ENCODE data around the gene WWTR1. TPM values are rescaled to one million over a fixed set of nuclear protein-coding genes. Genes with fewer than 3 reads are reported as not detected.
A peak's percentile ranks its signal among the peaks of the same experiment; 100 is the strongest.

WWTR1 gene
- total and polyA plus RNA-seq, 4 donors, result 4.5 to 11.8 (median 9.0) TPM

DNA sequence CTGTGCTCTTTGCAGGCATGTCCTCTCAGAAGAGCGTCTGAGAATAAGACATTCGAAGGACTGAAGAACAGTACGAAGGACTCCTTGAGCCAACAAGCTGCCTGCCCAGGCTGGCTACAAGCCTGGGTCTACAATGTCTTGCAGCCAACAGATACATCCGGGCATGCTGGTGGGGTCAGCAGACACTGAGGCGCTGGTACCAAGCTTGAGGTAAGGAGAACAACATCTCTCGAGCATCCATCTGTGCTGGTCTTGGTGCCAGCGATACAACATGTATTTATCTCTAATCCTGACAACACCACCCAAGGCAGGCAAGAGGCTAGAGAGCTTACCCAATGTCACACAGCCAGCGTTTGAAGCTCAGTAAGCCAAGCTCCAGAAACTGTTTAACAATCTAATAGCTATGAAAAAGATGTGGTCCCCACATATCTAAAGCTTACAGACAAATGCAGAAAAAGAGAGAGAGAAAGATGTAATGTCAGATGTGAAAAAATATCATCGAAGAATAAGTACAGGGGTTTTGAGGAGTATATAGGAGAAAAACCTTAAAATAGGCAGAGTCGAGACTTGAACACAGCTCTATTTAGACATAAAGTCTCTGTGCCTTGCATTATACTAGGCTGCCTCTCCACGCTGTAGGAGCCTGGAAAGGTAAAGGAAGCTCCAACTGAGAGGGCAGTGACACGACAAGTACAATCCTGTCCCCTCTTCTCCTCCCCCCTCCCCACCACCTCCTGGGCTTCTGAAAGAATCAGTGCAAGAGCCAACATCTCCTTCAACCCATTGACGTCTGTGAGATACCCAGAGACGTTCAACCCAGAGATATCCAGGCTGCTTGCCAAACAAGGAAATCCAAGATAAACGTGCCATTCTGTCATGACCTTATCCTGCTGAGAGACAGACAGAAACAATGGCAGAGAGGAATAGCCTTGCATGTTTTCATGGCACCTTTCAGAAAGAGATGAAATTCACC is 39.4 kb downstream of the WWTR1 start:
- WGBS, result 74% methylated on average over 15 of the region's 15 CpGs
- Histone ChIP-seq H3K4me1 (ENCODE audit: control insufficient read depth in 4 of 4, insufficient read depth in 4 of 4, low read length in 3 of 4) (peaks cover 2 to 9% (median 5%) of the 10 kb centered on the region in 4 donors), H3K9me3 (ENCODE audit: control insufficient read depth in 4 of 4, low read length in 3 of 4) (no peaks in the 10 kb centered on the region), H3K36me3 (ENCODE audit: control insufficient read depth in 4 of 4, insufficient read depth in 3 of 4, low read depth in 1 of 4, low read length in 3 of 4) (no peaks in the 10 kb centered on the region), H3K27ac (ENCODE audit: low read depth in 1 of 2, low read length in 2 of 2) (no peak overlapping the region), H3K27me3 (ENCODE audit: control insufficient read depth in 4 of 4, insufficient read depth in 4 of 4, low read length in 3 of 4) (no peaks in the 10 kb centered on the region), H3K9ac (ENCODE audit: low read depth in 1 of 2, low read length in 2 of 2) (no peak overlapping the region), H3K4me3 (ENCODE audit: low read depth in 1 of 3, low read length in 3 of 3) (no peak overlapping the region)
- DNase-seq (ENCODE audit: low spot score), result no peak
- TF ChIP-seq NR2F2 (IDR thresholded peaks at IDR 0.05) (peak; percentile 59), GABPA (IDR thresholded peaks at IDR 0.05 in 1 of 2, conservative IDR thresholded peaks at IDR 0.05 in 1 of 2) (no peak), FOXA1 (IDR thresholded peaks at IDR 0.05) (no peak)
- TF ChIP-seq, protein P1, sequence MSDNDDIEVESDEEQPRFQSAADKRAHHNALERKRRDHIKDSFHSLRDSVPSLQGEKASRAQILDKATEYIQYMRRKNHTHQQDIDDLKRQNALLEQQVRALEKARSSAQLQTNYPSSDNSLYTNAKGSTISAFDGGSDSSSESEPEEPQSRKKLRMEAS (IDR thresholded peaks at IDR 0.05), result no peak

DNA sequence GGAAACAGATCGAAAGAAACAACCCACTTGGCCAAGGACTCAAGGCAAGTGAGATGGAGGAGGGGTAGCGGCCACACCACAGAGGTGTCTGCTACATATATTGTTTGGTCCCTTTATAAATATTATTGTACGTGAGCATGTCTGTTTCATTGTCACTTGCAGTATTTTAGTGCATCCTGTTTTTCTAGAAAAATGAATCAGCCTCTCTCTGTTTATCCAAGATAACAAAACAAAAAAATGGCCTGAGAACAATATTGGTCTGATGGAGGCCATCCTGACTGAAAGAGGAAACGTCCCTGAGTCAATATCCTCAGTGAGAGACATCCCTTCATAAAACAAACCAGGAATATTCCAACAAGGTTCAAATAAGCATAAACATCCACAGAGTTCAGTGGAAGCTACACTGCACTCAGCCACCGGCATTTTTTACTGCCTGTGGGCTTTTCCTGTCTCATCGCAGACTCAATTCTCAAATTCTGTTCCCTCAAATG is 42.0 kb downstream of the WWTR1 start:
- 74% methylated on average over 6 of the region's 6 CpGs for WGBS
- Histone ChIP-seq H3K27ac (ENCODE audit: low read depth in 1 of 2, low read length in 2 of 2) (peak overlapping the region; percentile 28 to 29), H3K9me3 (ENCODE audit: control insufficient read depth in 4 of 4, low read length in 3 of 4) (no peaks in the 10 kb centered on the region), H3K9ac (ENCODE audit: low read depth in 1 of 2, low read length in 2 of 2) (peak overlapping the region in 1 of 2 donors; percentile 3), H3K27me3 (ENCODE audit: control insufficient read depth in 4 of 4, insufficient read depth in 4 of 4, low read length in 3 of 4) (no peaks in the 10 kb centered on the region), H3K36me3 (ENCODE audit: control insufficient read depth in 4 of 4, insufficient read depth in 3 of 4, low read depth in 1 of 4, low read length in 3 of 4) (no peaks in the 10 kb centered on the region), H3K4me3 (ENCODE audit: low read depth in 1 of 3, low read length in 3 of 3) (no peak overlapping the region), H3K4me1 (ENCODE audit: control insufficient read depth in 4 of 4, insufficient read depth in 4 of 4, low read length in 3 of 4) (peaks cover 0 to under 1% (median 0%) of the 10 kb centered on the region in 4 donors)
- DNase-seq (ENCODE audit: low spot score), result no peak
- TF ChIP-seq YY1 (IDR thresholded peaks at IDR 0.05) (peak; percentile 36), RAD21 (IDR thresholded peaks at IDR 0.05) (peak in 1 of 2 donors; percentile 12), SP1 (IDR thresholded peaks at IDR 0.05) (no peak), JUND (IDR thresholded peaks at IDR 0.05) (no peak)

DNA sequence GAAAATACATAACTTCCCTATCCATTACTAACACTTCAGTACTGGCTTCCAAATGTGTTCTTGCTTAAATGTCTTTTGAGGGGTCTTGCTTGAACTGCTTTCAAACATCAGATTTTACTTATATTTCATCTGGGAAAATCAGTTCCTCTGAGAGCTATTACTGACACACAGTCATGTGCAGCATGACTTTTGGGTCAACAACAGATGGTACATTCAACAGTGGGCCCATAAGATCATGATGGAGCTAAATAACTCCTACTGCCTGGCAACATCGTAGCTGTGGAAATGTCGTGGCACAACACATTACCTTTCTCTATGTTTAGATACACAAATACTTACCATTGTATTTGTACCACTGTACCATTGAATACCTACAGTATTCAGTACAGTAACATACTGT is 43.8 kb downstream of the WWTR1 start:
- Histone ChIP-seq H3K4me1 (ENCODE audit: control insufficient read depth in 4 of 4, insufficient read depth in 4 of 4, low read length in 3 of 4) (peaks cover 6 to 9% (median 8%) of the 10 kb centered on the region in 4 donors), H3K9me3 (ENCODE audit: control insufficient read depth in 4 of 4, low read length in 3 of 4) (no peaks in the 10 kb centered on the region), H3K27ac (ENCODE audit: low read depth in 1 of 2, low read length in 2 of 2) (no peak overlapping the region), H3K27me3 (ENCODE audit: control insufficient read depth in 4 of 4, insufficient read depth in 4 of 4, low read length in 3 of 4) (no peaks in the 10 kb centered on the region), H3K9ac (ENCODE audit: low read depth in 1 of 2, low read length in 2 of 2) (no peak overlapping the region), H3K4me3 (ENCODE audit: low read depth in 1 of 3, low read length in 3 of 3) (no peak overlapping the region), H3K36me3 (ENCODE audit: control insufficient read depth in 4 of 4, insufficient read depth in 3 of 4, low read depth in 1 of 4, low read length in 3 of 4) (no peaks in the 10 kb centered on the region)
- 95% methylated on average over 2 of the region's 2 CpGs for WGBS
- no peak for TF ChIP-seq JUND (IDR thresholded peaks at IDR 0.05)
- no peak for DNase-seq (ENCODE audit: low spot score)

- no peak overlapping the region for H3K4me3 ChIP-seq (ENCODE audit: low read depth in 1 of 3, low read length in 3 of 3)
- H3K9ac ChIP-seq (ENCODE audit: low read depth in 1 of 2, low read length in 2 of 2), result no peak overlapping the region
- peaks cover 6 to 14% (median 10%) of the 10 kb centered on the region in 4 donors for H3K4me1 ChIP-seq (ENCODE audit: control insufficient read depth in 4 of 4, insufficient read depth in 4 of 4, low read length in 3 of 4)
- DNase-seq (ENCODE audit: low spot score), result no peak
- WGBS, result 88% methylated on average over 4 of the region's 4 CpGs
- H3K9me3 ChIP-seq (ENCODE audit: control insufficient read depth in 4 of 4, low read length in 3 of 4), result no peaks in the 10 kb centered on the region
- TF ChIP-seq, protein P2, sequence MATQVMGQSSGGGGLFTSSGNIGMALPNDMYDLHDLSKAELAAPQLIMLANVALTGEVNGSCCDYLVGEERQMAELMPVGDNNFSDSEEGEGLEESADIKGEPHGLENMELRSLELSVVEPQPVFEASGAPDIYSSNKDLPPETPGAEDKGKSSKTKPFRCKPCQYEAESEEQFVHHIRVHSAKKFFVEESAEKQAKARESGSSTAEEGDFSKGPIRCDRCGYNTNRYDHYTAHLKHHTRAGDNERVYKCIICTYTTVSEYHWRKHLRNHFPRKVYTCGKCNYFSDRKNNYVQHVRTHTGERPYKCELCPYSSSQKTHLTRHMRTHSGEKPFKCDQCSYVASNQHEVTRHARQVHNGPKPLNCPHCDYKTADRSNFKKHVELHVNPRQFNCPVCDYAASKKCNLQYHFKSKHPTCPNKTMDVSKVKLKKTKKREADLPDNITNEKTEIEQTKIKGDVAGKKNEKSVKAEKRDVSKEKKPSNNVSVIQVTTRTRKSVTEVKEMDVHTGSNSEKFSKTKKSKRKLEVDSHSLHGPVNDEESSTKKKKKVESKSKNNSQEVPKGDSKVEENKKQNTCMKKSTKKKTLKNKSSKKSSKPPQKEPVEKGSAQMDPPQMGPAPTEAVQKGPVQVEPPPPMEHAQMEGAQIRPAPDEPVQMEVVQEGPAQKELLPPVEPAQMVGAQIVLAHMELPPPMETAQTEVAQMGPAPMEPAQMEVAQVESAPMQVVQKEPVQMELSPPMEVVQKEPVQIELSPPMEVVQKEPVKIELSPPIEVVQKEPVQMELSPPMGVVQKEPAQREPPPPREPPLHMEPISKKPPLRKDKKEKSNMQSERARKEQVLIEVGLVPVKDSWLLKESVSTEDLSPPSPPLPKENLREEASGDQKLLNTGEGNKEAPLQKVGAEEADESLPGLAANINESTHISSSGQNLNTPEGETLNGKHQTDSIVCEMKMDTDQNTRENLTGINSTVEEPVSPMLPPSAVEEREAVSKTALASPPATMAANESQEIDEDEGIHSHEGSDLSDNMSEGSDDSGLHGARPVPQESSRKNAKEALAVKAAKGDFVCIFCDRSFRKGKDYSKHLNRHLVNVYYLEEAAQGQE (IDR thresholded peaks at IDR 0.05), result no peak
- no peak for TF ChIP-seq FOXA2 (IDR thresholded peaks at IDR 0.05)
- TF ChIP-seq YY1 (IDR thresholded peaks at IDR 0.05), result no peak
- TF ChIP-seq TAF1 (conservative IDR thresholded peaks at IDR 0.05), result no peak
- no peak for TF ChIP-seq RXRA (IDR thresholded peaks at IDR 0.05)
- TF ChIP-seq JUND (IDR thresholded peaks at IDR 0.05), result no peak
- no peak overlapping the region for H3K27ac ChIP-seq (ENCODE audit: low read depth in 1 of 2, low read length in 2 of 2)
- no peaks in the 10 kb centered on the region for H3K27me3 ChIP-seq (ENCODE audit: control insufficient read depth in 4 of 4, insufficient read depth in 4 of 4, low read length in 3 of 4)
- no peaks in the 10 kb centered on the region for H3K36me3 ChIP-seq (ENCODE audit: control insufficient read depth in 4 of 4, insufficient read depth in 3 of 4, low read depth in 1 of 4, low read length in 3 of 4)
Observed at GRCh38 chr3:149612456-149612855, 45.4 kb downstream of the WWTR1 start.

Measured in liver (tissue), 9 donors.